Measurements from ENCODE around the gene ARL6IP5.

Gene ARL6IP5

DNA sequence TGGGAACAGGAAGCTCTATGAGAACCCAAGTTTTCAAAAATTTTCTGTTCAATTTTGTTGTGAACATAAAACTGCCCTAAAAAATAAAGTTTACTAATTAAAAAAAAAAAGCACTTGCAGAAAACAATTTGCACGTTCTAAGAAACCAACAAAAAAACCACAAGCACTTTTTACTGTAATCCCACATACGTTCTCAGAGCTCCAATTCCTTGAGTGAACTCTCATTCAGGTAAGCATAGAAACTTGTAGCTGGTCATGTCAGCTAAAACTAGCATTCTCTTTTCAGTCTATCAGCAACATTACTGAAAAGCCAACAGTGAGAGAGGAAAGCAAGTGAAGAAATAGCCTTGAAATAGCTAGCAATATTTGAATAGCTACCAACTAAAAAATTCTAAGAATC, 21.1 kb upstream of the ARL6IP5 start:
- Histone ChIP-seq H3K14ac (ENCODE audit: low read length) (no peak overlapping the region), H3K27me3 (ENCODE audit: insufficient read depth, low read length) (no peaks in the 10 kb centered on the region), H3K4me2 (ENCODE audit: low read length) (no peak overlapping the region), H2AK5ac (ENCODE audit: low read length) (no peak overlapping the region), H3K79me2 (ENCODE audit: control insufficient read depth, insufficient read depth, low read length, poor library complexity) (no peaks in the 10 kb centered on the region), H3K27ac (ENCODE audit: low read depth, low read length) (no peak overlapping the region), H2BK120ac (ENCODE audit: insufficient read depth, low read length, poor library complexity) (no peak overlapping the region), H2AFZ (ENCODE audit: insufficient read depth, low read length, poor library complexity) (no peak overlapping the region), H3K4me3 (ENCODE audit: low read depth, low read length) (no peak overlapping the region), H3K36me3 (ENCODE audit: control insufficient read depth in 1 of 2, insufficient read depth in 2 of 2, low read length in 2 of 2) (peaks cover 7 to 16% of the 10 kb centered on the region in 2 experiments), H4K8ac (ENCODE audit: low read depth, low read length) (no peak overlapping the region), H3K4me1 (ENCODE audit: control insufficient read depth in 1 of 2, insufficient read depth in 2 of 2, low read length in 2 of 2) (no peaks in the 10 kb centered on the region), H4K12ac (ENCODE audit: low read depth, low read length) (no peak overlapping the region), H3K4ac (ENCODE audit: low read depth, low read length) (no peak overlapping the region), H3K23ac (ENCODE audit: low read length) (no peak overlapping the region), H2BK5ac (ENCODE audit: low read depth, low read length, poor library complexity) (no peak overlapping the region), H4K91ac (ENCODE audit: low read depth, low read length) (no peak overlapping the region), H3K79me1 (ENCODE audit: low read length) (no peaks in the 10 kb centered on the region), H3K9me3 (ENCODE audit: insufficient read depth, low read depth, low read length) (no peaks in the 10 kb centered on the region), H3K9ac (ENCODE audit: low read length) (no peak overlapping the region), H3K18ac (ENCODE audit: low read length) (no peak overlapping the region), H2BK12ac (ENCODE audit: low read length) (no peak overlapping the region)
- WGBS (ENCODE audit: extremely low coverage, insufficient coverage, insufficient read length): no CpG with 5 or more reads among the region's 2 CpGs
- DNase-seq: no peak

DNA sequence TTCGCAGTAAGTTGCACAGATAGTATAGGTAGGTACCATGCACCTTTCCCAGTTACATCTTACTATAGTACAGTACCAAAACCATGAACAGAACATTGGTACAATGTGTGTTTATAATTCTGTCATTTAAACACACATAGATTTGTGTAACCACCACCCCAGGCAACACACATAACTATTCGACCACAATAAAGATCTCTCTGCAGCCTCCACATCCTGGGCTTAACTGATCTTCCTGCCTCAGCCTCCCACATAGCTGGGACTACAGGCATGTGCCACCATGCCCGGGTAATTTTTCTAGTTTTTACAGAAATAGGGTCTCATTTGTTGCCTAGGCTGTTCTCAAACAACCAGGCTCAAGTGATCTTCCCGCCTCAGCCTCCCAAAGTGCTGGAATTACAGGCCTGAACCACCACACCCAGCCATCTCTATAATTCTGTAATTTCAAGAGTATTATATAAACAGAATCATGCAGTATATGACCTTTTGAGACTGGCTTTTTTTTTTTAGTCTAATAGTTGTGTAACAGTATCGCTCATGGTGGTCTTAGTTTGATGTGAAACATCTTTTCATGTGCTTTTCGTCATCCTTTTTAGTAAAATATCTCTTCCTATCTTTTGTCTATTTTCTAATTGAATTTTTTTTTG, 19.3 kb upstream of the ARL6IP5 start:
- no peak overlapping the region for H3K14ac ChIP-seq (ENCODE audit: low read length)
- H2BK12ac ChIP-seq (ENCODE audit: low read length): no peak overlapping the region
- H3K4me3 ChIP-seq (ENCODE audit: low read depth, low read length): no peak overlapping the region
- H2BK5ac ChIP-seq (ENCODE audit: low read depth, low read length, poor library complexity): no peak overlapping the region
- no peaks in the 10 kb centered on the region for H3K79me1 ChIP-seq (ENCODE audit: low read length)
- no peak overlapping the region for H4K12ac ChIP-seq (ENCODE audit: low read depth, low read length)
- no peak overlapping the region for H2AFZ ChIP-seq (ENCODE audit: insufficient read depth, low read length, poor library complexity)
- DNase-seq: no peak
- no peak overlapping the region for H2BK120ac ChIP-seq (ENCODE audit: insufficient read depth, low read length, poor library complexity)
- WGBS (ENCODE audit: extremely low coverage, insufficient coverage, insufficient read length): no CpG with 5 or more reads among the region's 6 CpGs
- H3K4ac ChIP-seq (ENCODE audit: low read depth, low read length): no peak overlapping the region
- H3K4me1 ChIP-seq (ENCODE audit: control insufficient read depth in 1 of 2, insufficient read depth in 2 of 2, low read length in 2 of 2): no peaks in the 10 kb centered on the region
- H3K36me3 ChIP-seq (ENCODE audit: control insufficient read depth in 1 of 2, insufficient read depth in 2 of 2, low read length in 2 of 2): peaks cover 7 to 11% of the 10 kb centered on the region in 2 experiments
- H3K9ac ChIP-seq (ENCODE audit: low read length): no peak overlapping the region
- H4K8ac ChIP-seq (ENCODE audit: low read depth, low read length): no peak overlapping the region
- no peaks in the 10 kb centered on the region for H3K79me2 ChIP-seq (ENCODE audit: control insufficient read depth, insufficient read depth, low read length, poor library complexity)
- H3K9me3 ChIP-seq (ENCODE audit: insufficient read depth, low read depth, low read length): no peaks in the 10 kb centered on the region
- no peak overlapping the region for H3K23ac ChIP-seq (ENCODE audit: low read length)
- no peaks in the 10 kb centered on the region for H3K27me3 ChIP-seq (ENCODE audit: insufficient read depth, low read length)
- H4K91ac ChIP-seq (ENCODE audit: low read depth, low read length): no peak overlapping the region
- no peak overlapping the region for H3K18ac ChIP-seq (ENCODE audit: low read length)
- H3K4me2 ChIP-seq (ENCODE audit: low read length): no peak overlapping the region
- no peak overlapping the region for H3K27ac ChIP-seq (ENCODE audit: low read depth, low read length)
- no peak overlapping the region for H2AK5ac ChIP-seq (ENCODE audit: low read length)

GRCh38 chr3:69066121-69066520, 18.6 kb upstream of the ARL6IP5 start:
- no peak overlapping the region for H4K12ac ChIP-seq (ENCODE audit: low read depth, low read length)
- no peaks in the 10 kb centered on the region for H3K9me3 ChIP-seq (ENCODE audit: insufficient read depth, low read depth, low read length)
- WGBS (ENCODE audit: extremely low coverage, insufficient coverage, insufficient read length): no CpG with 5 or more reads among the region's 4 CpGs
- no peak overlapping the region for H2AK5ac ChIP-seq (ENCODE audit: low read length)
- DNase-seq: no peak
- H2AFZ ChIP-seq (ENCODE audit: insufficient read depth, low read length, poor library complexity): no peak overlapping the region
- no peak overlapping the region for H3K18ac ChIP-seq (ENCODE audit: low read length)
- H3K27ac ChIP-seq (ENCODE audit: low read depth, low read length): no peak overlapping the region
- no peak overlapping the region for H3K4me2 ChIP-seq (ENCODE audit: low read length)
- H3K4ac ChIP-seq (ENCODE audit: low read depth, low read length): no peak overlapping the region
- H3K79me2 ChIP-seq (ENCODE audit: control insufficient read depth, insufficient read depth, low read length, poor library complexity): no peaks in the 10 kb centered on the region
- no peaks in the 10 kb centered on the region for H3K27me3 ChIP-seq (ENCODE audit: insufficient read depth, low read length)
- no peak overlapping the region for H3K9ac ChIP-seq (ENCODE audit: low read length)
- H3K14ac ChIP-seq (ENCODE audit: low read length): no peak overlapping the region
- no peak overlapping the region for H4K91ac ChIP-seq (ENCODE audit: low read depth, low read length)
- H3K79me1 ChIP-seq (ENCODE audit: low read length): no peaks in the 10 kb centered on the region
- no peaks in the 10 kb centered on the region for H3K4me1 ChIP-seq (ENCODE audit: control insufficient read depth in 1 of 2, insufficient read depth in 2 of 2, low read length in 2 of 2)
- peaks cover 5 to 9% of the 10 kb centered on the region in 2 experiments for H3K36me3 ChIP-seq (ENCODE audit: control insufficient read depth in 1 of 2, insufficient read depth in 2 of 2, low read length in 2 of 2)
- no peak overlapping the region for H2BK12ac ChIP-seq (ENCODE audit: low read length)
- no peak overlapping the region for H3K4me3 ChIP-seq (ENCODE audit: low read depth, low read length)
- no peak overlapping the region for H2BK5ac ChIP-seq (ENCODE audit: low read depth, low read length, poor library complexity)
- H4K8ac ChIP-seq (ENCODE audit: low read depth, low read length): no peak overlapping the region
- H3K23ac ChIP-seq (ENCODE audit: low read length): no peak overlapping the region
- H2BK120ac ChIP-seq (ENCODE audit: insufficient read depth, low read length, poor library complexity): no peak overlapping the region

DNA sequence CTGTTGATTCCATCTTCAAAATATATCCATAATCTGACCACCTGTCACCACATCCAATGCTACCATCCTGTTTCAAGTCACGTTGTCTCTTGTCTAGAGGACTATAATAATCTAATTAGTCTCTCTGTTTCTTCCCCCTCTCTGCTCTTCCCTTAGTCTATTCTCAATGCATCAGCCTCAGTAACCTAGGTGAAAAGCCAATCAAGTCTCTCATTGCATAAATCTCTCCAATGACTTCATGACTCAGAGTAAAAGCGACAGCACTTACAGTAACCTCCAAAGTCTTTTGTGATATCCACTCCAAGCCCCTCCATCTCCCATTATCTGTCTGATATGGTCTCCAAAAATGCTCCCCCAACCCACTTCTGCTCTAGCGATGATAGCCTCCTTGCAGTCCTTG, 11.8 kb upstream of the ARL6IP5 start:
- no peak overlapping the region for H3K27ac ChIP-seq (ENCODE audit: low read depth, low read length)
- no peaks in the 10 kb centered on the region for H3K27me3 ChIP-seq (ENCODE audit: insufficient read depth, low read length)
- no peak overlapping the region for H3K4ac ChIP-seq (ENCODE audit: low read depth, low read length)
- H2BK12ac ChIP-seq (ENCODE audit: low read length): no peak overlapping the region
- H3K36me3 ChIP-seq (ENCODE audit: control insufficient read depth in 1 of 2, insufficient read depth in 2 of 2, low read length in 2 of 2): peaks cover 5 to 7% of the 10 kb centered on the region in 2 experiments
- H4K8ac ChIP-seq (ENCODE audit: low read depth, low read length): no peak overlapping the region
- H2AK5ac ChIP-seq (ENCODE audit: low read length): no peak overlapping the region
- no peak for DNase-seq
- no peak overlapping the region for H3K4me2 ChIP-seq (ENCODE audit: low read length)
- no peak overlapping the region for H3K4me3 ChIP-seq (ENCODE audit: low read depth, low read length)
- no peak overlapping the region for H4K12ac ChIP-seq (ENCODE audit: low read depth, low read length)
- no peaks in the 10 kb centered on the region for H3K4me1 ChIP-seq (ENCODE audit: control insufficient read depth in 1 of 2, insufficient read depth in 2 of 2, low read length in 2 of 2)
- no peak overlapping the region for H3K23ac ChIP-seq (ENCODE audit: low read length)
- H3K18ac ChIP-seq (ENCODE audit: low read length): no peak overlapping the region
- H2BK5ac ChIP-seq (ENCODE audit: low read depth, low read length, poor library complexity): no peak overlapping the region
- H3K79me2 ChIP-seq (ENCODE audit: control insufficient read depth, insufficient read depth, low read length, poor library complexity): no peaks in the 10 kb centered on the region
- no peaks in the 10 kb centered on the region for H3K79me1 ChIP-seq (ENCODE audit: low read length)
- H2BK120ac ChIP-seq (ENCODE audit: insufficient read depth, low read length, poor library complexity): no peak overlapping the region
- whole genome bisulfite sequencing (ENCODE audit: extremely low coverage, insufficient coverage, insufficient read length): no CpG with 5 or more reads among the region's 3 CpGs
- no peak overlapping the region for H4K91ac ChIP-seq (ENCODE audit: low read depth, low read length)
- H2AFZ ChIP-seq (ENCODE audit: insufficient read depth, low read length, poor library complexity): no peak overlapping the region
- H3K9me3 ChIP-seq (ENCODE audit: insufficient read depth, low read depth, low read length): no peaks in the 10 kb centered on the region
- no peak overlapping the region for H3K9ac ChIP-seq (ENCODE audit: low read length)
- H3K14ac ChIP-seq (ENCODE audit: low read length): no peak overlapping the region

Data from trophoblast cell (in vitro differentiated cells and primary cell).